ENCODE data around the gene GATA1. TPM values are rescaled to one million over a fixed set of nuclear protein-coding genes. Genes with fewer than 3 reads are reported as not detected.

Gene GATA1
- polyA plus RNA-seq, 1 of the 3 experiments (the other 2 are of a cell fraction), result not detected

DNA sequence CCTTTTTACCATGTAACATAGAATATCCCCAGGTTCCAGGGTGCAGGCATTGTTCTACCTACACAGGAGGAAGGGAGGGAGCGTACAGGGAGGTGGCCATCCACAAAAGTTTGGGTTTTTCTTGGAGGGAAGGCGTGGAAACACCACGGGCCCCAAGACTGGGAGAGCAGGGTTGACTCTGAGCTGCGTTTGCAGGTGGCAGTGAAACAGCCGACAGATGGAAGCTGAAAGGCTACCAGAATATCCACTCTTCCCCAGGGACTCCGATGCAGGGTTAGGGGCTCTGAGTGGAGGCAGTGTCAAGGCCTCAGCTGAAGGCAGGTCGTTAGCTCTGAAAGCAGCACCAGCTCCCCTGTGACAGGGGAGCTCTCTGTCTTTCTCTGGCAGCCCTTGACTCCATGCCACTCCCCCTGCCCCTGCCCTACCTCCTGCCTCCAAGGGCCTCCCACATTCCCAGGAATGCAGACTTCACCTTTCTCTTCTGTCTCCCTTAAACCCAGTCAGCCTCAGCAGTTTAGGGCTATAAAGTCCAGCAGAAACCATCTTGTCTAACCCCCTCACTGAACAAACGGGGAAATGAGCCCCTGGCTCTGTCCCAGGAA, 38.9 kb upstream of the GATA1 start:
- H3K27me3 ChIP-seq (ENCODE audit: insufficient read depth), result no peaks in the 10 kb centered on the region; the same call in 1 of the 2 replicates
- no peaks in the 10 kb centered on the region for H3K9me3 ChIP-seq
- H3K4me2 ChIP-seq, result no peak overlapping the region
- H2AFZ ChIP-seq (ENCODE audit: low read depth), result no peak overlapping the region
- no peaks in the 10 kb centered on the region for H3K79me2 ChIP-seq (ENCODE audit: insufficient read depth)
- 19% methylated on average over 8 of the region's 8 CpGs for WGBS (ENCODE audit: low lambda C conversion rate)
- H3K9ac ChIP-seq, result no peak overlapping the region
- H3K36me3 ChIP-seq (replicated peaks in 1 of 2; ENCODE audit: control insufficient read depth in 1 of 2, insufficient read depth in 2 of 2, low read length in 1 of 2), result no peaks in the 10 kb centered on the region
- DNase-seq, result no peak
- no peaks in the 10 kb centered on the region for H3K9me2 ChIP-seq
- TF ChIP-seq ELF1 (IDR thresholded peaks at IDR 0.05) (no peak), RXRA (IDR thresholded peaks at IDR 0.05; ENCODE audit: borderline replicate concordance, low read depth) (no peak), NFIC (IDR thresholded peaks at IDR 0.05; ENCODE audit: borderline replicate concordance) (no peak), GABPA (IDR thresholded peaks at IDR 0.05; ENCODE audit: low read depth) (no peak), TCF12 (IDR thresholded peaks at IDR 0.05) (no peak)
- no peaks in the 10 kb centered on the region for H3F3A ChIP-seq (replicated peaks; ENCODE audit: insufficient read depth)
- no peak overlapping the region for H3K4me3 ChIP-seq (ENCODE audit: low read depth in 2 of 2, low read length in 1 of 2)
- H3K27ac ChIP-seq (ENCODE audit: low read depth in 2 of 2, low read length in 1 of 2), result no peak overlapping the region
- no peaks in the 10 kb centered on the region for H4K20me1 ChIP-seq (ENCODE audit: insufficient read depth)
- ChIA-PET POLR2A (no interaction called here), CTCF (no interaction called here)
- no peaks in the 10 kb centered on the region for H3K4me1 ChIP-seq (ENCODE audit: control insufficient read depth in 1 of 2, insufficient read depth in 2 of 2, low read depth in 1 of 2, low read length in 1 of 2)

DNA sequence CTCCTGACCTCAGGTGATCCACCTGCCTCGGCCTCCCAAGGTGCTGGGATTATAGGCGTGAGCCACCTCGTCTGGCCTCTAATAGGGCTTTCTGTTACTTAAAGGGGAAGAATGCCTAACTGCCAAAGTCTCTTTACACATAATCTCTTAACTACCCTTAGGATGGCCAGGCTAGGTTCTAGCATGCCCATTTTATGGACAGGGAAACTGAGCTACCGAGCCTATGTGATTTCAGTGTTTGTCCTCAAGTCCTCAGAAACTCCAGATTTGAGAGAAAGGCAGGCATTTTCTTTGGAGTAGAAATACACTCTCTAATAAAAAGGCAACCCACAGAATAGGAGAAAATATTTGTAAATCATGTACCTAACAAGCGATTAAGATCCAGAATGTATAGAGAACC, 37.2 kb upstream of the GATA1 start:
- ChIA-PET POLR2A (no interaction called here), CTCF (interaction anchor here (1.0 kb wide), 1 partner anchor 102 kb away, joined by 3 read pairs; no protein-coding TSS in a partner anchor)
- Histone ChIP-seq H3K36me3 (replicated peaks in 1 of 2; ENCODE audit: control insufficient read depth in 1 of 2, insufficient read depth in 2 of 2, low read length in 1 of 2) (no peaks in the 10 kb centered on the region), H4K20me1 (ENCODE audit: insufficient read depth) (no peaks in the 10 kb centered on the region), H3K4me1 (ENCODE audit: control insufficient read depth in 1 of 2, insufficient read depth in 2 of 2, low read depth in 1 of 2, low read length in 1 of 2) (no peaks in the 10 kb centered on the region), H2AFZ (ENCODE audit: low read depth) (no peak overlapping the region), H3K79me2 (ENCODE audit: insufficient read depth) (no peaks in the 10 kb centered on the region), H3K4me2 (no peak overlapping the region), H3K27me3 (ENCODE audit: insufficient read depth) (no peaks in the 10 kb centered on the region; the same call in 1 of the 2 replicates), H3K9me3 (no peaks in the 10 kb centered on the region), H3K27ac (ENCODE audit: low read depth in 2 of 2, low read length in 1 of 2) (no peak overlapping the region), H3K4me3 (ENCODE audit: low read depth in 2 of 2, low read length in 1 of 2) (no peak overlapping the region), H3K9me2 (no peaks in the 10 kb centered on the region), H3F3A (replicated peaks; ENCODE audit: insufficient read depth) (no peaks in the 10 kb centered on the region), H3K9ac (no peak overlapping the region)
- TF ChIP-seq MXI1 (IDR thresholded peaks at IDR 0.05; ENCODE audit: low read depth, low read length) (no peak), CHD2 (IDR thresholded peaks at IDR 0.05; ENCODE audit: low read length, partially characterized antibody) (no peak), FOSL2 (IDR thresholded peaks at IDR 0.05; ENCODE audit: borderline replicate concordance, low read depth) (no peak), EP300 (IDR thresholded peaks at IDR 0.05; ENCODE audit: borderline replicate concordance in 1 of 2, low read depth in 1 of 2, low read length in 1 of 2) (no peak), NRF1 (IDR thresholded peaks at IDR 0.05; ENCODE audit: low read depth, low read length) (no peak), TAF1 (IDR thresholded peaks at IDR 0.05; ENCODE audit: borderline replicate concordance, low read depth, low read length) (no peak), RAD21 (IDR thresholded peaks at IDR 0.05; ENCODE audit: low read length) (no peak), RFX5 (IDR thresholded peaks at IDR 0.05; ENCODE audit: low read length) (no peak), FOXM1 (IDR thresholded peaks at IDR 0.05; ENCODE audit: low read depth) (no peak), TEAD4 (IDR thresholded peaks at IDR 0.05; ENCODE audit: borderline replicate concordance, insufficient read depth) (no peak), ELF1 (IDR thresholded peaks at IDR 0.05) (no peak), GABPA (IDR thresholded peaks at IDR 0.05; ENCODE audit: low read depth) (no peak), MEF2A (IDR thresholded peaks at IDR 0.05; ENCODE audit: borderline replicate concordance, low read depth) (no peak), YY1 (IDR thresholded peaks at IDR 0.05; ENCODE audit: low read depth) (no peak)
- TF ChIP-seq, protein P1, sequence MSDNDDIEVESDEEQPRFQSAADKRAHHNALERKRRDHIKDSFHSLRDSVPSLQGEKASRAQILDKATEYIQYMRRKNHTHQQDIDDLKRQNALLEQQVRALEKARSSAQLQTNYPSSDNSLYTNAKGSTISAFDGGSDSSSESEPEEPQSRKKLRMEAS (IDR thresholded peaks at IDR 0.05; ENCODE audit: low read depth), result no peak
- TF ChIP-seq, protein P2, sequence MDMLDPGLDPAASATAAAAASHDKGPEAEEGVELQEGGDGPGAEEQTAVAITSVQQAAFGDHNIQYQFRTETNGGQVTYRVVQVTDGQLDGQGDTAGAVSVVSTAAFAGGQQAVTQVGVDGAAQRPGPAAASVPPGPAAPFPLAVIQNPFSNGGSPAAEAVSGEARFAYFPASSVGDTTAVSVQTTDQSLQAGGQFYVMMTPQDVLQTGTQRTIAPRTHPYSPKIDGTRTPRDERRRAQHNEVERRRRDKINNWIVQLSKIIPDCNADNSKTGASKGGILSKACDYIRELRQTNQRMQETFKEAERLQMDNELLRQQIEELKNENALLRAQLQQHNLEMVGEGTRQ (IDR thresholded peaks at IDR 0.05; ENCODE audit: borderline replicate concordance, low read depth, low read length), result no peak
- TF ChIP-seq, protein P3, sequence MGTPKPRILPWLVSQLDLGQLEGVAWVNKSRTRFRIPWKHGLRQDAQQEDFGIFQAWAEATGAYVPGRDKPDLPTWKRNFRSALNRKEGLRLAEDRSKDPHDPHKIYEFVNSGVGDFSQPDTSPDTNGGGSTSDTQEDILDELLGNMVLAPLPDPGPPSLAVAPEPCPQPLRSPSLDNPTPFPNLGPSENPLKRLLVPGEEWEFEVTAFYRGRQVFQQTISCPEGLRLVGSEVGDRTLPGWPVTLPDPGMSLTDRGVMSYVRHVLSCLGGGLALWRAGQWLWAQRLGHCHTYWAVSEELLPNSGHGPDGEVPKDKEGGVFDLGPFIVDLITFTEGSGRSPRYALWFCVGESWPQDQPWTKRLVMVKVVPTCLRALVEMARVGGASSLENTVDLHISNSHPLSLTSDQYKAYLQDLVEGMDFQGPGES (IDR thresholded peaks at IDR 0.05; ENCODE audit: low read depth, low read length), result no peak
- 42% methylated on average over 5 of the region's 5 CpGs for WGBS (ENCODE audit: low lambda C conversion rate)
- DNase-seq, result no peak
